ENCODE data around the gene CFAP299.

CFAP299 gene

GRCh38 chr4:80417019-80417418, 81.5 kb downstream of the CFAP299 start:
- no peaks in the 10 kb centered on the region for H3K27me3 ChIP-seq (replicated peaks)
- DNase-seq = no peak
- no peak overlapping the region for H3K4me3 ChIP-seq (ENCODE audit: low read depth, low read length)
- no peak overlapping the region for H3K27ac ChIP-seq
- no peak for TF ChIP-seq CTCF (IDR thresholded peaks at IDR 0.05; ENCODE audit: low read depth, low read length, missing control alignments)
- no peaks in the 10 kb centered on the region for H3K36me3 ChIP-seq (replicated peaks)
- in situ Hi-C loops (cut with HindIII; ENCODE audit: low pct_ligation_motif_present, low sequenced_read_pairs) = no loop called here

- no peaks in the 10 kb centered on the region for H3K27me3 ChIP-seq (replicated peaks)
- in situ Hi-C loops (cut with HindIII; ENCODE audit: low pct_ligation_motif_present, low sequenced_read_pairs) = no loop called here
- TF ChIP-seq CTCF (IDR thresholded peaks at IDR 0.05; ENCODE audit: low read depth, low read length, missing control alignments) = no peak
Measured at GRCh38 chr4:80419946-80420345, 84.4 kb downstream of the CFAP299 start.

GRCh38 chr4:80420638-80421037, 85.1 kb downstream of the CFAP299 start:
- H3K4me3 ChIP-seq (ENCODE audit: low read depth, low read length) = no peak overlapping the region
- no peaks in the 10 kb centered on the region for H3K27me3 ChIP-seq (replicated peaks)
- DNase-seq = no peak
- no peak overlapping the region for H3K27ac ChIP-seq
- TF ChIP-seq CTCF (IDR thresholded peaks at IDR 0.05; ENCODE audit: low read depth, low read length, missing control alignments) = no peak
- in situ Hi-C loops (cut with HindIII; ENCODE audit: low pct_ligation_motif_present, low sequenced_read_pairs) = no loop called here
- H3K36me3 ChIP-seq (replicated peaks) = no peaks in the 10 kb centered on the region

More at GRCh38 chr4:80419946-80420345, 84.4 kb downstream of the CFAP299 start:
- H3K36me3 ChIP-seq (replicated peaks) = no peaks in the 10 kb centered on the region
- no peak for DNase-seq
- H3K27ac ChIP-seq = no peak overlapping the region
- no peak overlapping the region for H3K4me3 ChIP-seq (ENCODE audit: low read depth, low read length)

- no peaks in the 10 kb centered on the region for H3K27me3 ChIP-seq (replicated peaks)
- no peaks in the 10 kb centered on the region for H3K36me3 ChIP-seq (replicated peaks)
- no peak for DNase-seq
- H3K4me3 ChIP-seq (ENCODE audit: low read depth, low read length) = no peak overlapping the region
- no peak for TF ChIP-seq CTCF (IDR thresholded peaks at IDR 0.05; ENCODE audit: low read depth, low read length, missing control alignments)
- in situ Hi-C loops (cut with HindIII; ENCODE audit: low pct_ligation_motif_present, low sequenced_read_pairs) = no loop called here
- H3K27ac ChIP-seq = no peak overlapping the region
Measured at GRCh38 chr4:80422727-80423404, 87.3 kb downstream of the CFAP299 start.

- TF ChIP-seq CTCF (IDR thresholded peaks at IDR 0.05; ENCODE audit: low read depth, low read length, missing control alignments) = no peak
- in situ Hi-C loops (cut with HindIII; ENCODE audit: low pct_ligation_motif_present, low sequenced_read_pairs) = no loop called here
- H3K27ac ChIP-seq = no peak overlapping the region
- no peak for DNase-seq
- H3K27me3 ChIP-seq (replicated peaks) = no peaks in the 10 kb centered on the region
- H3K36me3 ChIP-seq (replicated peaks) = no peaks in the 10 kb centered on the region
- no peak overlapping the region for H3K4me3 ChIP-seq (ENCODE audit: low read depth, low read length)
Measured at GRCh38 chr4:80423553-80424224, 88.2 kb downstream of the CFAP299 start.

Data from brain microvascular endothelial cell (primary cell).